ENCODE results near the gene HABP2. TPM values are rescaled to one million over a fixed set of nuclear protein-coding genes. Genes with fewer than 3 reads are reported as not detected.

Gene HABP2
- total RNA-seq, 6 experiments from 2014 or later = 162 to 705 (median 372) TPM

DNA sequence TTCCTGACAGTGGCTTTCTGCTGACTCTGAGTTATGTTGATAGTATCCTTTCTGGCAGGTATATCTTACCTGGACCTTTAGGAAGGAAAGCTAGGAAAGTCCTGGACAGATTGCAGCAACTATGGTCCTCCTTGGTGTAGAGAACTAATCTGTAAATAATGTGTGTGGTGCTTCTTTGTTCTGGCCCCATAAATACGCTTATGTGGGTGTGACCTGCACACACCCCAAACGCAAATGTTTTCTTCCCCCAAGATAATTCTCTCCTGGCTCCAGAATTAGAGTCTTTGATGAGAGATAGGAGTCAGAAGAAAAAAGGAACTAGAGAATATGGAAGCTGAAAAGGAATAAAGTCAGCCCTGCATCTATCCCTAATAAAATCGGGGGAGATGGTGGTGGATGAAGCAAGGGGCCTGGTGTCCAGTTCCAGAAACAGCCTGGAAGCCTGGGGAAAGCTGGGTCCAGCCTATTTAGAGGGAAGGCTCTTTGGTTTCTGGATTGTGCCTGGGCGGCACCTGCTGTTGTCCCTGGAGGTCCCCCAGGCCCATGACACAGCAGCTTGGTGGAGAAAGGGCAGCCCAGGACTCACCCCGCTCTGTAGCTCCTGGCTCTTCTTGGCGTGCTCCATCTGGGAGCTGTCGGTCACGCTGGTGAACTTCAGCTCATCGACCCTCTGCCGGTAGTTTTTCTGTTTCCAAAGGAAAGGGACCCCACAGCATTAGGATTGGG lies 72.8 kb downstream of the HABP2 start:
- intact Hi-C loops (cut with DNase I) = no loop called here
- no peaks in the 10 kb centered on the region for H3K27me3 ChIP-seq
- H3K9me3 ChIP-seq = no peaks in the 10 kb centered on the region
- TF ChIP-seq, protein P1, sequence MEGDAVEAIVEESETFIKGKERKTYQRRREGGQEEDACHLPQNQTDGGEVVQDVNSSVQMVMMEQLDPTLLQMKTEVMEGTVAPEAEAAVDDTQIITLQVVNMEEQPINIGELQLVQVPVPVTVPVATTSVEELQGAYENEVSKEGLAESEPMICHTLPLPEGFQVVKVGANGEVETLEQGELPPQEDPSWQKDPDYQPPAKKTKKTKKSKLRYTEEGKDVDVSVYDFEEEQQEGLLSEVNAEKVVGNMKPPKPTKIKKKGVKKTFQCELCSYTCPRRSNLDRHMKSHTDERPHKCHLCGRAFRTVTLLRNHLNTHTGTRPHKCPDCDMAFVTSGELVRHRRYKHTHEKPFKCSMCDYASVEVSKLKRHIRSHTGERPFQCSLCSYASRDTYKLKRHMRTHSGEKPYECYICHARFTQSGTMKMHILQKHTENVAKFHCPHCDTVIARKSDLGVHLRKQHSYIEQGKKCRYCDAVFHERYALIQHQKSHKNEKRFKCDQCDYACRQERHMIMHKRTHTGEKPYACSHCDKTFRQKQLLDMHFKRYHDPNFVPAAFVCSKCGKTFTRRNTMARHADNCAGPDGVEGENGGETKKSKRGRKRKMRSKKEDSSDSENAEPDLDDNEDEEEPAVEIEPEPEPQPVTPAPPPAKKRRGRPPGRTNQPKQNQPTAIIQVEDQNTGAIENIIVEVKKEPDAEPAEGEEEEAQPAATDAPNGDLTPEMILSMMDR (IDR thresholded peaks at IDR 0.05) = no peak
- no peak overlapping the region for H3K4me3 ChIP-seq
- H3K4me1 ChIP-seq = peaks cover 0 to 9% (median 1%) of the 10 kb centered on the region in 4 donors
- ATAC-seq (no peak), DNase-seq (no peak)
- H3K36me3 ChIP-seq = no peaks in the 10 kb centered on the region
- no peak overlapping the region for H3K27ac ChIP-seq
- 76% methylated on average over 6 of the region's 10 CpGs for WGBS (ENCODE audit: insufficient coverage, low coverage, low lambda C conversion rate, missing lambda C conversion rate)

DNA sequence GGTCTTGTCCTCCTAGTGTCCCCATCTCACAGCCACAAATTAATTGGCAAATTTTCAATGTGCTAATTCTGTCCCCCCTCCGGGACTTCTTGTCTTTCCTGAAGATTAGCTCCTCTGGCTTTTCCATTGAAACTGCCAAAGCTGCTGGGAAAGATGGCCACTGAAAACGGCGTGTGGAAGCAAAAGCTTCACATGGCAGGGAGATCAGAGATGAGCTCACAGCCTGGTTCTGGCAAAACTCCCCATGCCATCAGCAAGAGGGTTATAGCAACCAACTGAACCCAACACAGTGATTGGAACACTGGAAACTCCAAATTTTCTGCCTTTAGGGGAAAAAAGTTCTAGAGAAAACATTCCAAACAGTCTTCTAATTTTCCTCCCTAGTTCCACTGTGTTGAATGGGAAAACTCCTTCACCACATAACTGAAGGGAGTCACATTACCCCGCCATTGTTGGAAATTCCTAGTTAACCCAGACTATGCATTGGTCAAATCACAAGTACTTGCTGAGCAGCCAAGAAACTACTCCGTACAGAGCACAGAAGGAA lies 74.0 kb downstream of the HABP2 start:
- Histone ChIP-seq H3K27ac (no peak overlapping the region), H3K36me3 (no peaks in the 10 kb centered on the region), H3K27me3 (no peaks in the 10 kb centered on the region), H3K4me1 (peaks cover 0 to 21% (median 7%) of the 10 kb centered on the region in 4 donors), H3K4me3 (no peak overlapping the region), H3K9me3 (no peaks in the 10 kb centered on the region)
- 81% methylated on average over 3 of the region's 5 CpGs for WGBS (ENCODE audit: insufficient coverage, low coverage, low lambda C conversion rate, missing lambda C conversion rate)
- DNase-seq (no peak), ATAC-seq (no peak)
- intact Hi-C loops (cut with DNase I) = no loop called here
- no peak for TF ChIP-seq POLR2A (IDR thresholded peaks at IDR 0.05)
- TF ChIP-seq, protein P1 (IDR thresholded peaks at IDR 0.05) = no peak

DNA sequence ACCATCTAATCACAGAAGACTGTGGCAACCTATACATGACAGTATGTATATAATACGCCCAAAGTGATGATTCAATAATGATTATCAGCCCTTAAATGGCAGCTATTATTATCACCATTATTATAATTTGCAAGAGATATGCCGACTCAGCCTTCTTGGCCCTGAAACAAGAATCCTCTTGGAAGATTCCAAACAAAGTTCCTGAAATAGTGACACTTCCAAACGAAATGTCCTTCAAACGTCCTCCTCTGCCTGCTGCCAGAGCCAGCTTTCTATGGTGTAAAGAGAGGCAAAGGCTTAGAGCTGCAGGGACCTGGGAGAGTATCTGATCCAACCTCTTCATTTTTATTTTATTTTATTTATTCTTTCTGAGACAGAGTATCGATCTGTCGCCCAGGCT lies 75.0 kb downstream of the HABP2 start:
- 68% methylated on average over 6 of the region's 6 CpGs for WGBS (ENCODE audit: insufficient coverage, low coverage, low lambda C conversion rate, missing lambda C conversion rate)
- no peaks in the 10 kb centered on the region for H3K27me3 ChIP-seq
- H3K9me3 ChIP-seq = no peaks in the 10 kb centered on the region
- ATAC-seq (no peak), DNase-seq (no peak)
- H3K4me1 ChIP-seq = peaks cover 0 to 27% (median 11%) of the 10 kb centered on the region in 4 donors
- intact Hi-C loops (cut with DNase I) = no loop called here
- no peaks in the 10 kb centered on the region for H3K36me3 ChIP-seq
- TF ChIP-seq POLR2A (IDR thresholded peaks at IDR 0.05) = no peak
- TF ChIP-seq, protein P1 (IDR thresholded peaks at IDR 0.05) = no peak
- H3K27ac ChIP-seq = no peak overlapping the region
- no peak overlapping the region for H3K4me3 ChIP-seq

DNA sequence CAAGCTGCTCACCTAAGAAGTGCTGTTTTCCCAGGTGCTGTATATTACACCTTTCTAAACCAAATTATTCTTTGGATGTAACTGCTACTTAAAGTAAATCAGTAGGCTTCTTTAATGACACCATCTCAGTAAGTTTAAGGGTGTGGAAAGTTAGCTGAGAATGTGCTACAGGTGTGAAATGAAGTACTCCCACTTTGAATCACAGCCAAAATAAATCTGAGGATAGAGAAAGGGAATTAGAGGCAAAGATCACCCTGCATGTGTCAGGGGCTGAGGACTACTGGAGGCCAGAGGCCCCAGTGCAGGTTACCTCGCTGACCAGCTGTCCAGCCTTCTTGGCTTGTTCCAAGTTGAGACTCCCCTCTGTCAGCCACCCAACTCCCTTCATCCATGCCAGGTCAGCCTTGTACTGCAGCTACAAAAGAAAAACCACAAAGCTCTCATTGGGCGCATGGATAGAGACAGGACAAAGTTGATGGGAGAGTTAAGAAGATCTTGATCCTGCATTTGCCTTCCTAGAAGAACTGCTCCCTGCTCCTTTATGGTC lies 75.8 kb downstream of the HABP2 start:
- 100% methylated on average over 1 of the region's 2 CpGs for WGBS (ENCODE audit: insufficient coverage, low coverage, low lambda C conversion rate, missing lambda C conversion rate)
- ATAC-seq = no peak
- H3K36me3 ChIP-seq = no peaks in the 10 kb centered on the region

More for the DNA sequence above, 75.8 kb downstream of the HABP2 start:
- Histone ChIP-seq H3K9me3 (no peaks in the 10 kb centered on the region), H3K4me3 (no peak overlapping the region), H3K27me3 (no peaks in the 10 kb centered on the region), H3K4me1 (peaks cover 0 to 27% (median 11%) of the 10 kb centered on the region in 4 donors), H3K27ac (no peak overlapping the region)
- intact Hi-C loops (cut with DNase I) = no loop called here
- TF ChIP-seq, protein P1 (IDR thresholded peaks at IDR 0.05) = no peak
- DNase-seq = no peak
